ENCODE data around the gene HRH1. TPM values are rescaled to one million over a fixed set of nuclear protein-coding genes. Genes with fewer than 3 reads are reported as not detected.
A peak's percentile ranks its signal among the peaks of the same experiment; 100 is the strongest.

HRH1 gene
- total RNA-seq, 1 donor from 2014 or later: 2.1 TPM

DNA sequence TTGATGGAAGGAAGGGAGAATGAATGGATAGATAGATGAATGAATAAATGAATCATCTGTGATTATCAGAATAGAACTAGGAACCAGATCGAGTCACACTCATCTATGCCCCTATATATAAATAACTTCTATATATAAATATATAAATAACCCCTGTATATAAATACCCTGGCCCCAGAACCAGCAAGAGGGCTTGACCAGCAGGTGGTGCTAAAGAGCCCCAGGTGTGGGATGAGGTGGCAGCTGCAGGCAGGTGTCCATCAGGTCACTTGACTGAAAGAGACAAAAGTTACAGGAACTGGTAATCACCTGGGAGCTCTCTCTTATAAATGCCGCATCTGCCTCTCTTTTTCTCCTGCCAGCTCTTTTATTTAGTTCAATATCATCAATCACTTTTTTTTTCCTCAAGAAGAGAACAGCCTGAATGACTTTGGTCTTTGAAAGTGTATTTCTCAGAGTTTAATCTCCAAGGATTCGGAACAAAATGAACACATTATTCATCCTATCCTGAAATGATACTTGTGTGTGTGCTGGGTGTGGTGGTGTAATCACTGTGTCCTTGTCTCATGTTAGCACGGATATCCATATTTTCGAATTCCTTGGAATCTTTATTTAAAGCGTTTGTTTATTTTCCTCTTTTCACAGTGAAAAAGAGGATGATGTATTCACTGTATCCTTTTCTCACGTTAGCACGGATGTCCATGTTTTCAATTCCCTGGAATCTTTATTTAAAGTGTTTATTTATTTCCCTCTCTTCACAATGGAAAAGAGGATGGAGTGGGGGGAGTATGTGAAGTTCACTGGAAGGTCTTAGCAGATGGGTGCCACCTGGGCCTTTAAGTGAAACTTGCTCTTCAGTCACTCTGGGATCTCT lies 82.5 kb downstream of the HRH1 start:
- H3K9me3 ChIP-seq (ENCODE audit: insufficient read depth, low read depth, low read length): no peaks in the 10 kb centered on the region
- no peaks in the 10 kb centered on the region for H3K9me3 Mint-ChIP-seq (ENCODE audit: unreplicated experiment)
- no peaks in the 10 kb centered on the region for H4K20me1 ChIP-seq (ENCODE audit: insufficient read depth, low read length)
- TF ChIP-seq, protein P1, sequence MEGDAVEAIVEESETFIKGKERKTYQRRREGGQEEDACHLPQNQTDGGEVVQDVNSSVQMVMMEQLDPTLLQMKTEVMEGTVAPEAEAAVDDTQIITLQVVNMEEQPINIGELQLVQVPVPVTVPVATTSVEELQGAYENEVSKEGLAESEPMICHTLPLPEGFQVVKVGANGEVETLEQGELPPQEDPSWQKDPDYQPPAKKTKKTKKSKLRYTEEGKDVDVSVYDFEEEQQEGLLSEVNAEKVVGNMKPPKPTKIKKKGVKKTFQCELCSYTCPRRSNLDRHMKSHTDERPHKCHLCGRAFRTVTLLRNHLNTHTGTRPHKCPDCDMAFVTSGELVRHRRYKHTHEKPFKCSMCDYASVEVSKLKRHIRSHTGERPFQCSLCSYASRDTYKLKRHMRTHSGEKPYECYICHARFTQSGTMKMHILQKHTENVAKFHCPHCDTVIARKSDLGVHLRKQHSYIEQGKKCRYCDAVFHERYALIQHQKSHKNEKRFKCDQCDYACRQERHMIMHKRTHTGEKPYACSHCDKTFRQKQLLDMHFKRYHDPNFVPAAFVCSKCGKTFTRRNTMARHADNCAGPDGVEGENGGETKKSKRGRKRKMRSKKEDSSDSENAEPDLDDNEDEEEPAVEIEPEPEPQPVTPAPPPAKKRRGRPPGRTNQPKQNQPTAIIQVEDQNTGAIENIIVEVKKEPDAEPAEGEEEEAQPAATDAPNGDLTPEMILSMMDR (IDR thresholded peaks at IDR 0.05; ENCODE audit: insufficient read depth, low read depth, low read length): peak; percentile 55
- no peak for TF ChIP-seq EZH2 (IDR thresholded peaks at IDR 0.05; ENCODE audit: insufficient read depth, low read length)
- DNase-seq (ENCODE audit: low read depth): peak; percentile 55
- H3K4me2 ChIP-seq (ENCODE audit: low read length): peak overlapping the region; percentile 26
- H3K27ac ChIP-seq (ENCODE audit: low read depth, low read length): peak overlapping the region; percentile 79
- no peaks in the 10 kb centered on the region for H3K27me3 ChIP-seq (ENCODE audit: insufficient read depth, low read length)
- H3K27me3 Mint-ChIP-seq (ENCODE audit: low read depth, unreplicated experiment): peaks cover 5% of the 10 kb centered on the region
- peaks cover 22% of the 10 kb centered on the region for H3K4me1 ChIP-seq (ENCODE audit: insufficient read depth, low read length)
- peak overlapping the region; percentile 49 for H3K9ac ChIP-seq (ENCODE audit: low read length)
- H3K36me3 ChIP-seq (ENCODE audit: insufficient read depth, low read length): no peaks in the 10 kb centered on the region
- no peak overlapping the region for H3K4me3 Mint-ChIP-seq (ENCODE audit: unreplicated experiment)
- H3K36me3 Mint-ChIP-seq (ENCODE audit: low read depth, unreplicated experiment): no peaks in the 10 kb centered on the region
- FAIRE-seq: peak; percentile 56
- peaks cover 5% of the 10 kb centered on the region for H3K4me1 Mint-ChIP-seq (ENCODE audit: low read depth, unreplicated experiment)
- peak overlapping the region; percentile 75 for H3K27ac Mint-ChIP-seq (ENCODE audit: unreplicated experiment)
- no peak overlapping the region for H2AFZ ChIP-seq (ENCODE audit: low read depth, low read length)
- peaks cover 21% of the 10 kb centered on the region for H3K79me2 ChIP-seq (ENCODE audit: insufficient read depth, low read length)
- no peak overlapping the region for H3K4me3 ChIP-seq (ENCODE audit: insufficient read depth, low read depth, low read length)

DNA sequence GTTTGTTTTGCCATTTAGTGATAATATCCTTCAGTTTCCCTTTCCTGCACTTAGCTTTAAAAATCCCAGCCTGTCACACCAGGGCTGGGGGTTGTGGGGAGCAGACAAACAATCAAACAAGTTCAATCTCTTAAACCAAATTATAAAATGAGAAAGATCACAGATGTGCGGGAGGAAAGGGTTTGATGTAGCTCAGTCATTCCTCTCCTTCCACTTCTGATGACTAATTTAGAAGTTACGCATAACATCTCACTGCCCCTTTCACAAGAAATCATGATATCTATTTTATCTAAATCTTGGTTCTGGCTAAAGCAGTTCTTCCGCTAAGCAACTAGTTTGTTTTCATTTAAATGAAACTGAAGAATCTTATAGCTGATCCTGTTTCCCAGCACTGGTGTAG lies 83.8 kb downstream of the HRH1 start:
- peak; percentile 56 for FAIRE-seq
- H3K27me3 Mint-ChIP-seq (ENCODE audit: low read depth, unreplicated experiment): peaks cover 5% of the 10 kb centered on the region

More for the DNA sequence above, 83.8 kb downstream of the HRH1 start:
- H3K36me3 ChIP-seq (ENCODE audit: insufficient read depth, low read length): no peaks in the 10 kb centered on the region
- peak overlapping the region; percentile 81 for H3K9ac ChIP-seq (ENCODE audit: low read length)
- H3K79me2 ChIP-seq (ENCODE audit: insufficient read depth, low read length): peaks cover 18% of the 10 kb centered on the region
- Mint-ChIP-seq H3K9me3 (ENCODE audit: unreplicated experiment) (peaks cover 2% of the 10 kb centered on the region), H3K27ac (ENCODE audit: unreplicated experiment) (peak overlapping the region; percentile 86), H3K4me1 (ENCODE audit: low read depth, unreplicated experiment) (peaks cover 5% of the 10 kb centered on the region), H3K4me3 (ENCODE audit: unreplicated experiment) (no peak overlapping the region), H3K36me3 (ENCODE audit: low read depth, unreplicated experiment) (no peaks in the 10 kb centered on the region)
- DNase-seq (ENCODE audit: low read depth): peak; percentile 96
- peak overlapping the region; percentile 38 for H3K4me3 ChIP-seq (ENCODE audit: insufficient read depth, low read depth, low read length)
- peaks cover 22% of the 10 kb centered on the region for H3K4me1 ChIP-seq (ENCODE audit: insufficient read depth, low read length)
- TF ChIP-seq EZH2 (IDR thresholded peaks at IDR 0.05; ENCODE audit: insufficient read depth, low read length): no peak
- TF ChIP-seq, protein P1 (IDR thresholded peaks at IDR 0.05; ENCODE audit: insufficient read depth, low read depth, low read length): no peak
- peak overlapping the region; percentile 81 for H3K4me2 ChIP-seq (ENCODE audit: low read length)
- no peaks in the 10 kb centered on the region for H4K20me1 ChIP-seq (ENCODE audit: insufficient read depth, low read length)
- H3K9me3 ChIP-seq (ENCODE audit: insufficient read depth, low read depth, low read length): no peaks in the 10 kb centered on the region
- no peak overlapping the region for H2AFZ ChIP-seq (ENCODE audit: low read depth, low read length)
- no peaks in the 10 kb centered on the region for H3K27me3 ChIP-seq (ENCODE audit: insufficient read depth, low read length)
- H3K27ac ChIP-seq (ENCODE audit: low read depth, low read length): peak overlapping the region; percentile 96

All from astrocyte (in vitro differentiated cells and primary cell).